Stimulated activated CD4-positive, alpha-beta T cell treated with anti-CD3 and anti-CD28 coated beads, TNF-alpha, amount 100 ng/mL, for 1 hour (primary cell): ENCODE results near the gene OTUD5.

Source experiments
- DNase-seq, 3 donors: peaks; one replicate each; pipeline ENCODE4 v3.0.0-alpha.2; 2020; ENCODE audit warnings: low read depth in 3 of 3, low spot score in 1 of 3

Gene OTUD5

DNA sequence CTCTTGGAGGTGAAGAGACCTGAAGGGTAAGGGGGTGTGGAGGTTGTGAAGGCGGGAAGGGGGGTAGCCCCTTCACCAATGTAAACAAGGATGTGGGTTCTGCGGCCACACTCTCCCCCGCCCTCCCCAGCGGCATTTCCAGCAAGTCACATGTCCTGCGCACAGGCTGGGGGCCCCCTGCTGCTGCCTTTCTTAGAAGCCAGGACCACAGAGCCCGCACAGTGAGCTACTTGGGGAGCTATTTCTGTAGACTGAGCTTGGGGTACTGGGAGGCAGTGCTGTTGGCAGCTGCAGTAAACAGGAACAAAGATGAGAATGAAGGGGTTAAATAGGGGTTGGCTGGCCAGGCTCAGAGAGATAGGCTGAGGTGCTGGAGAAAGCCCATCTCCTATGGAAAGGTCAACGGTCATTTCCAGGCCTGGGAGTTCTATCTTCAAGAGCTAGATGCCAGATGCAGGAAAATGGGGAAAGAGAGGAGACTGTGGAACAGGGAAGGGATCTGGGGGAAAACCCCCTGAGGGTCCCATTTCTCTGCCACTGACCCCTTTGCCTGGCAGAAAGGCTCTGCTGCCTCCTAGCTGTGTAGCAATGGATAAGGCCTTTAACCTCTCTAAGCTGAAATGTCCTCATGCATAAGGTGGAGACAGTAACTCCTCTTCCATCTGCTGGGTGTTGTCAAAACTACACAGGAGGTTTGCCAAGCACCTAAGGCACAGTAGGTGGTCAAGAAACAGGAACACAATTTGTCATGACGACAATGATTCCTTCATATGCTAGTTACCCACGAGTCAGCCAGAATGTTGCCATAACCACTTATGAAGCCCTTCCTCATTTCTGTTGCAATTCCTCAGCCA lies 20.1 kb downstream of the OTUD5 start:
- DNase-seq: peak; percentile 71 to 79 (median 74)

DNA sequence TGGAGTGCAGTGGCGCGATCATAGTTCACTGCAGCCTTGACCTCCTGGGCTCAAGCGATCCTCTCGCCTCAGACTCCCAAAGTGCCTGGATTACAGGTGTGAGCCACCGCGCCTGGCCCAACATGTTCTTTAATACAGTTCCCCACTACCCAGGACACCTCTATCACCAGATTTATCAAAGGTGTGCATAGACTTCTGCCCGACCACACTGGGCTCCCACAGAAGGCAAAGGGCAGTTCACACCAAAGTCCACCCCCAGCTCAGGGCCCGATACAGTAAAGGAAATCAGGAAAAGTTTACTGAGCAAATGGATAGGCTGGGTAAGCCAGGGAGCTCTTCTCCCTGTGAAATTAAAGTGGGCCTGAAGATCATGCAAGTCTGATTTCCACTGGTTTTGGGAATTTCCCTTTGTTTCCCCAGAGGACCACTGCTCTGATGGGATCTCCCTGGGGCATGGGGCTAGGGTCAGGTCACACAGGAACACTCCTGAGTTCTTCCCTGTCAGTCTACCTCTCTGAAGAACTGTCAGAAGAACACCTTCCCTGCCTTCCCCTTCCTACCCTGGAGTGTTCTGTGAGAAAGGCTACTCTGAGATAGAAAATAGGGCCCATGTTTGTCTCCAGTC lies 20.9 kb downstream of the OTUD5 start:
- DNase-seq: no peak

DNA sequence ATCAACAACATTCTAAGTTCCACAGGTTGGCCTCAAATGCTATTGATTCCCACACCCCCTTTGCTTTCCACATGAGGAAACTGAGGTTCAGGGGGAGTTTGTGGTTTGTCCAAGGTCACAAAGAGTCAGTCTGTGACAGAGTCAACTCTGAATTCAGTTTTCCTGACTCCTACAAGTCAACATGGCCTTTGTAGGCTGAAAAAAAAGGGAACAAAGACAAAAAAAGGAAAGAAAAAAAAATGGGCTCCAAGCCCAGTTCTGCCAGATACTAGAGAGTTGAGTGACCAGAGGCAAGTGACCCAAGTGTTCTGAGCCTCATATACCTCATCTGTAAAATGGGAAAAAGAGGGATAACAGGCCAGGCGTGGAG lies 22.1 kb downstream of the OTUD5 start:
- DNase-seq: no peak

DNA sequence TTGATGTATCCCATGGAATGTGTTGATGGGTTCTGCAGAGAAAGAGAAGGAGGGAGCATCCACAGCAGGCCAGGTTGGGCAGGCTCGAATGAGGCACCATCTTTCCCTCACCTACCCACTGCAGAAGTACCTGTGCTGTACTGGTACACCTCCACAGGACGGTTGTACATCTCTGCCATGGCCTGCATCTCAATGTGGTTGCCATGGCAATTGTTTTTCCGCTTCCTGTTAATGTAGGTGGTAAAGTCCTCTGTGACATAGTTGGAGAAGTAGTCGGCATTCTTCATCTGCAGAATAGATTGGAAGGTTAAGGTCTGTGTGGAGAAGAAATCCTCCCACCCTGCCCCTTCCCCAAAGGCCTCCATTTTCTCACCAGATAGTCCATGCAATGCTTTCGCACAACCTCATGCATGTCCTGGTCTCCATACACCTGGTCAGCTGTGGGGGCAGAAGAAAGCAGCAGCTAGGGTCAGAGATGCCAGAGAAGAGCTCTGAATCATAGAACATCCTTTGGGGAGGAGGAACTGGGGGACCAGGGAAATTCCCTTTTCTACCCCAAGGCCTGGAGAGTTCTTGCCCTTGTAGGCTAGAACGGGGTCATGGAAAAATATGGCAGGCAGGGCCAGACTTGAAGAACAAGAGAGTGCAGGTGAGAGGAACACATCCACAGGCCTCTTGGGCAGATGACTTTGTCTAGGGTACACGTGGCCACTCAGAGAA lies 22.7 kb downstream of the OTUD5 start:
- DNase-seq: no peak

DNA sequence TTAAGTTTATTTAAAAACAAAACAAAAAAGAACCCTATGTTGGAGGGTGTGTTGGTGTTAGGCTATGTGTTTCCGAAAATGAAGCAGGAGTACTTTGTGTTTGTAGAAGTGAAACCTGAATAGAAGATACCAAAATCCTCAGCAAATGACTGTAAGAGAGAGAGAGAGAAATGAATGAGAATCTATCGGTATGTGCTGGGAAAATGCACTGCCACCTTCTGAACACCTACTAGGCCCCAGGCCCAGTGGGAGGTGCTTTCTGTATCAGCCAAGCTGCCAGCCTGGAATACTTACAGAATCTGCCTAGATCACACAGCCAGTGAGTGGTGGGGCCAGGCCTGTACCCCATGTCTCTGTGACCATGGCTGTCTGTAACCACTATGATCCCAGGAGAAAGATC lies 23.6 kb downstream of the OTUD5 start:
- no peak for DNase-seq

DNA sequence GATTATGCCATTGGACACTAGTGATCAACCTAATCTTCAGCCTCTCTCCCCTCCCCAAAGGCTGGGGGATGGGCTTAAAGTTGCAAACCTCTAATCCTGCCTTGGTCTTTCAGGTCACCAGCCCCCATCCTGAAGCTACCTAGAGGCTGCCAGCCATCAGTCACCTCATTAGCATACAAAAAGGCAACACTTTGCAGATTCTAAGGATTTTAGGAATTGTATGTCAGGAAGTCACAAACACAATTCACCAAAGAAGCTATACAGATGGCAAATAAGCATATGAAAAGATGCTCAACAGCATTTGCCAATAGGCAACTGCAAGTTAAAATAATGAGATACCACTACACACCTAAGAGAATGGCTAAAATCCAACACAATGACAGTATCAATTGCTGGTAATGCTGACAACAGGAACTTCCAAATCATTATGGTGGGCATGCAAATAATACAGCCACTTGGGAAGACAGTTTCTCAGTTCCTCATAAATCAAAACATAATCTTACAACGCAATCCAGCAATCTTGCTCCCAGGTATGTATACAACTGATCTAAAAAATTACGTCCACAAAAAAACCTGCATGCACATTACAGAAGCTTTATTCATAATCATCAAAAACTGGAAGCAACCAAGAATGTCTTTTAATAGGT lies 29.5 kb downstream of the OTUD5 start:
- DNase-seq: no peak

DNA sequence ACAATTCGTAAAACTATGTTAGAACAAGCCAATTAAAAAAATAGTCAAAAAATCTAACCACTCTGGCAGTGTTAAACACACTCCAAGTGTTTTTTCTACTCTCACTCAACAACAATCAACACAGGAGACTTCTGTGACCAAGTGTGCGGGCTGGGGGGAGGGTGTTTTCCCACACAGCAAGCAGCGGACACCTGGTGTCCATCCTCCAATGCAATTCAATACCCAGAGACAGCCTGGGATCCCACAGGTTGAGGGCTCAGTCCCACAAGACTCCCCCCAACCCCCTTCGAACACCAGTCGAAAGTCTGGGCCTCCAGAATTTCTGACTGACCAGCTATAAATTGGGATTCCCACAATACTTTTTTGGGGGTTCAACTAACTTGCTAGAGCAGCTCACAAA lies 30.3 kb downstream of the OTUD5 start:
- no peak for DNase-seq

DNA sequence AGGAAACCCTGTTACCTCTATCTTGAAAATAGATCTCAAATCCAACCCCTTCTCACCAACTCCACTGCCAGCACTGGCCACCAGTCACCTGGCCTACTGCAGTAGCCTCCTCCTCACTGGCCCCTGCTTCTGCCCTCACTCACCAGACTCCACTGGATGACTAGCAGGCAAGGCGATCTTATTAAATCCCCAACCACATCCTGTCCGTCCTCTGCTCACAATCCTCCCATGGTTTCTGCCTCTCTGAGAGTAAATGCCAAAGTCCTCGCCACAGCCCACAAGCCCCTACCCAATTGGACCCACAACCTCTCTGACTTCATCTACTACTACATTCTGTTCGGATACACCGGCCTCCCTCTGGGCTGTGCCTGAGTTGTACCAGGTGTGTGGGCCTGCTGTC lies 33.1 kb downstream of the OTUD5 start:
- no peak for DNase-seq

DNA sequence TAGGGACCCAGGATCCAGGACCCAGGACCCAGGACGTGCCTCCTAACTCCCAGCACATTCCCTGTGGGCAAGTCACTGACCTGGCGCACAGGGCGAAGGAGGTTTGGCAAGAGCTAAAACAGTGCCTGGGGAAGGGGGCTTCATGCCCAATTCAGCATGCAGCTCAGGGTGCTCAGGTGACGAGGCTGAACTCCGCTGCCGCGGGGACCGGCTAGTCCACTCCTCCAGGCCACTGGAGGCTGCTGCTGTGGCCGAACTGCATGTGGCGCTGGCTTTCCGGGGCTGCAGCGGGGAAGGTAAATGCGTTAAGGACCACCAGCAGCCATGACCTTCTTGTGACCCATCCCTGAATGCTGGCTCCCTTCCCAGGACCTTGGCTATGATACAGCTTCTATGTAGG lies 33.6 kb downstream of the OTUD5 start:
- no peak for DNase-seq

DNA sequence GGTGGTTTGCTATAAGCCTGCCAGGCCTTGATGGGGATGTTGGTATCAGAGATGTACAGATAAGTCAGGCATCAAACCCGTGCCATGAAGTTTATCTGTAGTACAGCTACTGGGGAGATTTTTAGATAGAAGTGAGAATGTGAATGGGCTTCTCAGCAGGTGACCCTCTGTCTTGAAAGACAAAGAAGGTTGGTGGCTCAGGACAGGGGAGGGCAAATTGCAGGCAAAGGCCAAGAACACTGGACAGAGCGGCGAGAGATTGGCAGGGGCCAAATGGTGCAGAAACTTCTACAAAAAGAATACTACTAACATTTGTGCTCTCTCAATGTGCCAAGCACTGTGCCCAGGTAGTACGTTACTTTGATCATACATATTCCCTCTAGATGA lies 36.7 kb downstream of the OTUD5 start:
- no peak for DNase-seq

DNA sequence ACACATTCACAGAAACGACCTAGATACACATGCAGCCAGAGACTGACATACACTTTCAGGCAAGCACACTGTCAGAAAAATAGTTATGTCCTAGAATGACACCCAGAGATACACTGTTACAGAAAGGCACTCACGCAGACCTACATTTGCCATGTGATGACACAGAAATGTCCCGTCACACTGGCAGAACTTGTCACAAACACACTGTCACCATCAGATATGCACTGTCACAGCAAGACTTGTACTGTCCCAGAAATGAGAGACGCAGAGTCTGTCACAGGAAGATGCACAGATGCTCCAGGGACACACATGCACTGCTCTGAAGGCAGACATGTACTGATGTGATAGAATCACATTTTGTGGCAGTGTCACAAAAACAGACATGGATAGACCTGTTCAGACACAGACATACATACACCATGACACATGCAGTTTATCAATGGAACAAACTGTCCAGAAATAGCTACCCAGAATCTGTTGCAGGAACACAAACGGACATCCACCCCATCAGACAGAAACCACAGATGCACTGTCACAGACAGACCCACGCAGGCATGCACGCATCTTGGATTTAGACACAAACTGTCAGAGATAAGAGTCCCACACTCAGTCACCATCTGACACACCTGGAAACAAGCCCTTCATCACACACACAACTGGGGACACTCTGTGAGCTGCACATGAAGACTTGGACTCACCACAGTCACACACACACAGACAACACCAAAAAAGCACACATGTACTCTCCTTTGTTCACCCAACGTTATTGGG lies 37.3 kb downstream of the OTUD5 start:
- no peak for DNase-seq

DNA sequence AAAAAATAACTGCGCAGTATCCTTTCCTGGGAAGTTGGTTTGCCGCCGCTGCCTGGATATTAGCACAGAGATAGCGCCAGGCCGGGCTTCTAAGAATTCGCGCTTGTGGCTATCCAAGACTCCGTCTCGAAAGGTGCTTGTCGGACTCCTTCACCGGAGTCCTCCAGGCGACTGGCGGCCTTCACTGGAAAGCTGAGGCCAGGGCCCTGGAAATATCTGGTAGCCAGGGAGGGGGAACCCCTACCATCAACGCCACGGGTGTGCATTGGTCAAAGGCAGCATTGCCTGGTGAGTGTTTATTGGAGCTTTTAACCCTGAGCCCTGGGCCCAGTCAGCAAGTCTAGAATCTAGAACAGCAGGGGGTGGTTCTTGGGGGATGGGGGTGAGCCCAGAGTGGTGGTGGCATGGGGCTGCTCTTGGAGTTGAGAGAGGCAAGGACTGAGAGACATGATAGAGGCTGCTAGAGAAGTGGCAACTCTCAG lies 38.0 kb downstream of the OTUD5 start:
- no peak for DNase-seq

DNA sequence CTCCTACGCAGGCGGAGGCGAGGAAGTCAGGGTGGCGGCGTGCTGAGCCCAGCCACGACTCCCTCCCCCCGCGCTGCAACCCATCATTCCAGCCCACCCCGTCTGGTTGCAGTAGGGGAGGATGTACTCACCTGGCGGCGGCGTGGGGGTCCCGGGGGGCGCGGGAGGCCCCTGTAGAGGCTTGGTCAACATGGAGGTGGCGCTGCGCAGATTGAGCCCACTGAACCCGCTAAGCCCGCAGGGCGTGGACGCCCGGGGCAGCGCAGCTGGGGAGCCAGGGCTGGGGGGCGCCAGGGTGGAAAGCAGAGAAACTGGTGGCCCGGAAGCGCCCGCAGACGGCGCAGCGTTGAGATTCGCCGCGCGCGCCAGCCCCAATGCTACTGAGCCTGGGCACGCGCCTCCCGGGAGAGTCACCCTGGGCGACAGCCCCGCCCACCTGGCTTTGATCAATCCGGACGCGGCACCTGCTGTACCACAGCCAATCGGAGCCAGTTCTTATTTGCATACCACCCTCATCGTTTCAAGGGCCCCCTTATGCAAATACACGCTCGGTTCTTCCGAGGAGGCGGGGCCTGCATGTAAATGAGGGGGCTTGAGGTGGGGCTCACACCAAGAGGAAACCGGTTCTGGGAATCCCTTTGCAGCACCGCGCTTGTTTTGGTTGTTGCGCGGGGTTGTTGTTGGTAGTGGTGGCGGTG lies 38.6 kb downstream of the OTUD5 start, which contains the start of gene PIM2:
TSS of gene PIM2 (minus strand) at position 382 of the 698 bp plus-strand sequence. CDS start at position 192, 190 bp downstream.
- peak; percentile 72 to 85 (median 81) for DNase-seq

DNA sequence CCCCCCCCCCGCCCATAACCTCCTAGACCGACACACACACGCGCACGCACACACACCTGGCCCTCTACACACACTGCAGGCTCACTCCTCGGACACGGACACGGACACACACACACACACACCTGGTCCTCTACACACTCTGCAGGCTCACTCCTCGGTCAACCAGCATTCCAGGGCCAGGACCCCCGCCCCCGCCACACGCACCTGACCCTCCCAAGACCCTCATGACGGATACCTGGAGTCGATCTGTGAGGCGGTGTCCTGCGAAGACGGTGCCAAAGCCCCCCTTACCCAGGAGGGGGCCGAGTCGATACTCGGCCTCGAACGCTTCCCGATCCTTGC lies 39.1 kb downstream of the OTUD5 start:
- no peak for DNase-seq

DNA sequence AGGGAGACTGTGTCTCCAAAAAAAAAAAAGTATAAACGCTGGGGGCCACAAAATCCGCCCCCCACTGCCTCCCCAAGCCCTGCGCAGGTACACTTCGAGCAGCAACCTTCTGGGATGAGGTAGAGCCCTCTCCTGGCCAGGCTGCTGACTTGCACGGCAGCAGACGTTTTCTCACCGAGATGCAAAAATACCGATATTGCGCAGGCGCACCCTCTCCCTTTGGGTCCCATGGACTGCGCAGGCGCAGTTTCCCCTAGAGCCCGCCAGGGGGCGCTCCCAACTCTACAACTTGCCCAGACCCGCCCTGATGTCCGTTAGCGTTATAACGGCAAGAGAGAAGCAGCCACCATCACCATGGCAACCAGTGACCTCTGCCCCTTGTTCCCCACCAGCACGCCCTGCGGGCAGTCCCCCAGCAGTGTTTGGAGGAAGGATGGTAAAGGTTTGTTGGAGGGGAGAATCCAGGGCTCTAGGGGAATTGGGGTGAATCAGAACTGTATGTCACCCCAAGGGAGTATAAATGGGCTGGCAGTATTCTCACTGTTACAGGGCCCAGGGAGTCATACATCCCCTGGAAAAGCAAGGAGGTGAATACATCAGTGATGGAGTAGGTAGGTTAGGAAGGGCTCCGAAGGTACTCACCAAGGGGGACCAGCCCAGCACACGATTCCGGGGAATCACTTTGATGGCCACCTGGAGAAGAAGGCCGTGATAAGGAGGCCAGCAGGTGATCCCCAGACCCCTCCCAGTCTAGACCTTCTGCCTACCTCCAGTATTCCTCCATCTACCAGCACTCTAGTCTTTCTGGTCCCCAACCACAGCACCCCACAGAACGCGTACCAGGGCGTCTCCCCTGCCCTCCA lies 40.0 kb downstream of the OTUD5 start:
- DNase-seq: peak; percentile 70 to 82 (median 71)

DNA sequence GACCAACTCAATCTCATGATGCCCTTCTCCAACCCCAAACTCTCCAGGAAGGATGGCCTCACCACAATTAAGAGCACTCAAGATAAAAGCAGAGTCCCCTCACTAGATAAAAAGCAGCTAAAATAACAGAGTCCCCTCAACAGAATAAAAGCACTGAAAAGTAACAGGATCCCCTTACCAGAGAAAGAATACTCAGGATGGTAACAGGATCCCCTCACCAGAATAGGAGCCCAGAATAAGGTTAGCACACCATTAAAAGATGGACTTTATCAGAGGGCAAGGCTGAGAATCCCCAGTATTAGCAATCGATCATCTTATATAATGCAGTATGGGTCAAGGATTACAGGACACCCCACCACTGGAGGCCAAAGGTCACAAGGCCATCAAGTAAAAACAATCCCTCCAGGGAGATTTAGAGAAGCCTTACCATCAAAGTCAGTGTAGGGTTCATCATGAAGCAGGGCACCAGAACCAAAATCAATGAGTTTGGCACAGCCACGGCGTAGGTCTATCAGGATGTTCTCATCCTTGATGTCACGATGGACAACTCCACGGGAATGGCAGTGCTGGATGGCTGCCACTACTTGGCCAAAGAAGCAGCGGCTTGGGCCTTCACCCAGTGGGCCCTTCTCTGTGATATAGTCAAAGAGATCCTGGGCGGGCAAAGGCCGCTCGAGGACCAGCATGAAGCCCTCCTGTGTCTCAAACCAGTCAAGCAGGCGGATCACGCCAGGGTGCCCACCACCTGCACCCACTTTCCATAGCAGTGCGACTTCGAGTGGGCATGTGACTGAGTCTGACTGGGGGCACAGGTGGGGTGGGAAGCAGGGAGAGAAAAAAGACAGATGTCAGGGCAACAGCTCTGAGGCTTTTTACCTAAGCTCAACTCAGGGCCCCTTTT lies 42.6 kb downstream of the OTUD5 start:
- DNase-seq: no peak

DNA sequence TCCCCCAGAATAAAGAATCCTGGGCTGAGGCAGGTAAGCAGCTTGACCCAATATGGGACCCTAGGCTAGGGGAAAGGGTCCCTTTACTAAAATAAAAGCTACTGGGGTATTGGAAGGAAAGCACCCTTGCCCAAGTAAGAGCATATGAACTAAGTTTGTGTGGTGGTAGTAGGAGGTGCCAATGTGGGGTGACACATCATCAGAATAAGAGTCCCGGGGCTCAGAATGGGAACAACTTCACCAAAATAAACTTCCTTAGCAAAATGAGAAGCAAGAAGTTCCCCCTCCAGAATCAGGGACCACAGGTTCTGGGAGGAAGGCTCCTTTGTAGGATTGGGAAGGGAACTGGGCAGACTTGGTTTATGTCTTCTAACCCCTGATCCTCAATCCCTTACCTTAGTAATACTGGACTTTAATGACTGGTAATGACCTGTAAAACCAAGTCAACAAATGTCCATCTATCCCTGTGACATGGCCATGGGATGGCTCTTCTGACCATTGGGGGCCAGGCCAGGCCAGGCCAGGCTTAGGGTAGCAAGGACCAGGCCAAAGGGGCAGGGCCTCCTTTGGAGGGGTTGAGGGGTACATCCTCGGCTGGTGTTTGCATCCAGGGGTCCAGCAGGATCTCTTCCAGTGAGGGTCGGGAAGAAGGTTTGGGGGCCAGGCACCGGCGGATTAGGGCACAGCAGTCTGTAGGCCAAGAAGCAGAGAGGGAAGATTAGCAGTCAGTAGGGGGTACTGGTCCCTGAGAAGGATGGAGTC lies 43.6 kb downstream of the OTUD5 start:
- DNase-seq: no peak
